Loucy (cell line): ENCODE results near the gene PDE4D.

Experiments
- H2AFZ ChIP-seq: fragments of 200-600 bp; sonication (generic); 2 replicates; pipeline ENCODE4 v1.6.0; 2016; ENCODE audit warnings: antibody characterized with exemption, mild to moderate bottlenecking, low read length, moderate library complexity
- H3F3A ChIP-seq: fragments of 200-600 bp; 2 replicates; pipeline ENCODE4 v1.6.0; 2016; ENCODE audit warnings: antibody characterized with exemption, low read depth, mild to moderate bottlenecking
- H3K27me3 ChIP-seq: fragments of 200-600 bp; sonication (generic); 2 replicates; pipeline ENCODE4 v1.6.1; 2014; ENCODE audit warnings: low read length, mild to moderate bottlenecking; ENCODE audit not compliant: insufficient read depth, poor library complexity, severe bottlenecking
- H3K36me3 ChIP-seq: fragments of 200-600 bp; sonication (generic); 2 replicates; pipeline ENCODE4 v1.6.1; 2016; ENCODE audit warnings: low read length; ENCODE audit not compliant: insufficient read depth
- H3K4me1 ChIP-seq: fragments of 200-600 bp; sonication (generic); 2 replicates; pipeline ENCODE4 v1.5.1; 2014; ENCODE audit warnings: low read length, mild to moderate bottlenecking; ENCODE audit not compliant: insufficient read depth, poor library complexity, severe bottlenecking
- H3K4me2 ChIP-seq: fragments of 200-600 bp; sonication (generic); 2 replicates; pipeline ENCODE4 v1.6.0; 2014; ENCODE audit warnings: antibody characterized with exemption, low read length, low read depth, mild to moderate bottlenecking; ENCODE audit not compliant: poor library complexity, severe bottlenecking
- H3K4me3 ChIP-seq: fragments of 200-600 bp; sonication (generic); 2 replicates; pipeline ENCODE4 v1.5.1; 2014; ENCODE audit warnings: low read length, mild to moderate bottlenecking, mixed read lengths; ENCODE audit not compliant: poor library complexity, severe bottlenecking
- H3K79me2 ChIP-seq: fragments of 200-600 bp; sonication (generic); 2 replicates; pipeline ENCODE4 v1.6.1; 2014; ENCODE audit warnings: low read length; ENCODE audit not compliant: insufficient read depth
- H3K9ac ChIP-seq: fragments of 200-600 bp; sonication (generic); 2 replicates; pipeline ENCODE4 v1.6.0; 2014; ENCODE audit warnings: mild to moderate bottlenecking, low read depth, low read length, moderate library complexity; ENCODE audit not compliant: poor library complexity, severe bottlenecking
- H3K9me2 ChIP-seq: fragments of 200-600 bp; sonication (generic); replicated peaks from 2 replicates; pipeline ENCODE4 v1.6.1; 2016; ENCODE audit warnings: low read depth, low read length, mixed read lengths
- H3K9me3 ChIP-seq: fragments of 200-600 bp; sonication (generic); 2 replicates; pipeline ENCODE4 v1.6.1; 2014; ENCODE audit warnings: mild to moderate bottlenecking, antibody characterized with exemption, low read length, low read depth; ENCODE audit not compliant: insufficient read depth
- H4K20me1 ChIP-seq: fragments of 200-600 bp; sonication (generic); 2 replicates; pipeline ENCODE4 v1.6.0; 2014; ENCODE audit warnings: antibody characterized with exemption, low read length, mild to moderate bottlenecking; ENCODE audit not compliant: insufficient read depth, poor library complexity, severe bottlenecking
- EZH2phosphoT487 ChIP-seq: fragments of 200-600 bp; IDR thresholded peaks from 2 replicates; pipeline ENCODE4 v1.6.1; 2018; ENCODE audit warnings: antibody characterized with exemption, mild to moderate bottlenecking, moderate library complexity, borderline replicate concordance
- TF ChIP-seq, protein P1 (sequence below): fragments of 200-600 bp; sonication (generic); conservative IDR thresholded peaks from 2 replicates; pipeline ENCODE4 v1.5.1; 2014; ENCODE audit warnings: mild to moderate bottlenecking, antibody characterized with exemption, low read length

The PDE4D gene

DNA sequence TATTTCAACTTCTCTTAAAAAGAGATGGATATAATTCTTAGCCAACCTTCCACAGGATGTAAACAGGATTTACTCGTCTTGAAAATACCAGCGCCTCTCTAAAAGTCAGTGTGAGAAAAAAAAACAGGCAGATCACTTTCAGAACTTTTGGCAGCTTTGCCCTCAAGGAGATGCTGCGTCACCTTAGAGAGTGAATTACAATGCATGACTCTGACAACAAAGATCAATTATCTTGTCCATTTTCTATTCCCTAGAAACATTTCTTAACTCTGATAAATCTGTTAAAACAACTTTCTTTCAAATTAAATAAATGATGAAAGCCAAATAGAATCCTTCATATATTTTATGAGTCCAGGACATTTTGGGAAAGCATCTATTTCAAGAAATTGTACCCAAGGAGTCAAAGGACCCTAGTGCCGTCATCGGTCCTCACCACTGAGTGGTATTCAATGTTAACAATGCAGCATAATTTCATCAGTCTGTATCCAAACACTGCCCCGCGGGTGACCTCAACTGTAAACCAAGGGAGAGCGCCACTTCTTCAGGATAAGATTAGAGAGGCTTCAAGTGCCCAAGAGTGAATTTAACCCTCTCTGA is 536.0 kb downstream of the PDE4D start:
- H3F3A ChIP-seq: no peaks in the 10 kb centered on the region
- no peaks in the 10 kb centered on the region for H3K4me1 ChIP-seq

DNA sequence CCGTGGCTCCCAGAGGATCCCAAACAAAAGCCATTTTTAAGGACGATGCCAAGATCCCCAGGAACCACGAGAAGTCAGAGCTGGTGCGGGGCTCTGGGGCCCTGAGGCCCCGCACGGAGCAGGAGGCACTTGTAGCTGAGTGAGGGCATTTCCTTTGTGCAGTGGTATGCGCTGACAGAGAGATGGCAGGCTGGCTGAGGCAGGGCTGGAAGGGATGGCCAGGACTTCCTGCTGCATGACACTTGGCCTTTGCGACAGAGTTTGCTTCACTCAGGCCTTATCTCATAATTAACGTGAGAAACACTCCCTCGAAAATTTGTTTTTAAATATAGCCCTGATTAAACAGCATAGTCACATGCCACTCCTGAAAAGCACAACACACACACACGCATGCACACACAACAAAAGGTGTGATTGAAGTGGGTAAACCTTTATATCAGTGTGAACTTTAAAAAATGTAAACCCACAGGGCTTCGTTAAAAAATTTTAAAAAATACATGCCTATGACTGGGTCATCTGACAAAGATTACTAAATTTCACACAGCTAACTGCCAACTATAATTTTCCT is 536.6 kb downstream of the PDE4D start:
- H2AFZ ChIP-seq: no peak overlapping the region
- H3K79me2 ChIP-seq: no peaks in the 10 kb centered on the region
- H3K4me2 ChIP-seq: no peak overlapping the region
- TF ChIP-seq, protein P1, sequence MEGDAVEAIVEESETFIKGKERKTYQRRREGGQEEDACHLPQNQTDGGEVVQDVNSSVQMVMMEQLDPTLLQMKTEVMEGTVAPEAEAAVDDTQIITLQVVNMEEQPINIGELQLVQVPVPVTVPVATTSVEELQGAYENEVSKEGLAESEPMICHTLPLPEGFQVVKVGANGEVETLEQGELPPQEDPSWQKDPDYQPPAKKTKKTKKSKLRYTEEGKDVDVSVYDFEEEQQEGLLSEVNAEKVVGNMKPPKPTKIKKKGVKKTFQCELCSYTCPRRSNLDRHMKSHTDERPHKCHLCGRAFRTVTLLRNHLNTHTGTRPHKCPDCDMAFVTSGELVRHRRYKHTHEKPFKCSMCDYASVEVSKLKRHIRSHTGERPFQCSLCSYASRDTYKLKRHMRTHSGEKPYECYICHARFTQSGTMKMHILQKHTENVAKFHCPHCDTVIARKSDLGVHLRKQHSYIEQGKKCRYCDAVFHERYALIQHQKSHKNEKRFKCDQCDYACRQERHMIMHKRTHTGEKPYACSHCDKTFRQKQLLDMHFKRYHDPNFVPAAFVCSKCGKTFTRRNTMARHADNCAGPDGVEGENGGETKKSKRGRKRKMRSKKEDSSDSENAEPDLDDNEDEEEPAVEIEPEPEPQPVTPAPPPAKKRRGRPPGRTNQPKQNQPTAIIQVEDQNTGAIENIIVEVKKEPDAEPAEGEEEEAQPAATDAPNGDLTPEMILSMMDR: no peak
- TF ChIP-seq EZH2phosphoT487: no peak
- no peaks in the 10 kb centered on the region for H3K9me2 ChIP-seq
- no peaks in the 10 kb centered on the region for H3K27me3 ChIP-seq
- H3K4me3 ChIP-seq: no peak overlapping the region
- H3K9me3 ChIP-seq: no peaks in the 10 kb centered on the region
- H3K9ac ChIP-seq: no peak overlapping the region
- no peaks in the 10 kb centered on the region for H3K4me1 ChIP-seq
- H4K20me1 ChIP-seq: no peaks in the 10 kb centered on the region
- H3K36me3 ChIP-seq: no peaks in the 10 kb centered on the region
- no peaks in the 10 kb centered on the region for H3F3A ChIP-seq

More for the DNA sequence above, 536.0 kb downstream of the PDE4D start:
- Histone ChIP-seq H3K9me2 (no peaks in the 10 kb centered on the region), H3K4me3 (no peak overlapping the region), H3K36me3 (no peaks in the 10 kb centered on the region), H3K9ac (no peak overlapping the region), H3K4me2 (no peak overlapping the region), H2AFZ (no peak overlapping the region), H3K27me3 (no peaks in the 10 kb centered on the region), H3K79me2 (no peaks in the 10 kb centered on the region), H4K20me1 (no peaks in the 10 kb centered on the region), H3K9me3 (no peaks in the 10 kb centered on the region)
- TF ChIP-seq, protein P1: no peak
- no peak for TF ChIP-seq EZH2phosphoT487

DNA sequence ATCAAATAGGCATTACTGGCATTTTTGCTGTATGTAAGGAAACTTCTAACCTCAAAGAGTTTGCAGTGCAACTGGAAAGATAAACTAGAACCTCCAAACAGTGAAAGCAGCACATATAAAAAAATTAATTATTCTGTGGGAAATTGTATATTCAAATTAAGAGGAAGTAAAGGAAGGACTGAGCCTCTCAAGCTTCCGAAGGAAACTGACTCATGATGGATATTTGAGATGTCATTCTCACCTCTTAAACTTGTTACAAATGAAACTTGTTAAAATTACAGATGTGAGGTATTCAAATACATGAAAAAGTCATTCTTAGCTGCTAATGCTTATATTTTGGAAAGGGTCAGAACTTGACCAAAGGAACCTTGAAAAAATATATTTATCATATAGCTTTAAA is 538.7 kb downstream of the PDE4D start:
- H3K9me2 ChIP-seq: no peaks in the 10 kb centered on the region
- H3K4me3 ChIP-seq: no peak overlapping the region
- no peaks in the 10 kb centered on the region for H4K20me1 ChIP-seq
- TF ChIP-seq EZH2phosphoT487: no peak
- TF ChIP-seq, protein P1: no peak
- no peaks in the 10 kb centered on the region for H3K9me3 ChIP-seq
- H3K27me3 ChIP-seq: no peaks in the 10 kb centered on the region
- H3K9ac ChIP-seq: no peak overlapping the region
- no peak overlapping the region for H3K4me2 ChIP-seq
- no peaks in the 10 kb centered on the region for H3F3A ChIP-seq
- no peak overlapping the region for H2AFZ ChIP-seq
- no peaks in the 10 kb centered on the region for H3K4me1 ChIP-seq
- H3K36me3 ChIP-seq: no peaks in the 10 kb centered on the region
- H3K79me2 ChIP-seq: no peaks in the 10 kb centered on the region
